ENCODE measurements around the gene CHD9NB. TPM values are rescaled to one million over a fixed set of nuclear protein-coding genes. Genes with fewer than 3 reads are reported as not detected.

CHD9NB gene
- polyA plus RNA-seq, 2 donors: 3.4 to 9.4 TPM

- Histone ChIP-seq H3K4me3 (ENCODE audit: low read depth in 1 of 2, low read length in 2 of 2) (no peak overlapping the region), H3K36me3 (ENCODE audit: control insufficient read depth in 2 of 2, insufficient read depth in 2 of 2, low read length in 1 of 2) (no peaks in the 10 kb centered on the region), H3K27me3 (ENCODE audit: control insufficient read depth in 1 of 2, insufficient read depth in 2 of 2, low read length in 2 of 2) (no peaks in the 10 kb centered on the region), H3K4me1 (ENCODE audit: control insufficient read depth in 2 of 2, insufficient read depth in 2 of 2, low read length in 1 of 2) (no peaks in the 10 kb centered on the region), H3K27ac (ENCODE audit: low read depth in 2 of 2, low read length in 1 of 2) (no peak overlapping the region), H3K9me3 (ENCODE audit: control insufficient read depth in 2 of 2, insufficient read depth in 1 of 2, low read depth in 1 of 2, low read length in 1 of 2) (no peaks in the 10 kb centered on the region)
- WGBS, 2 donors: 52 to 55% methylated on average over 4 of the region's 4 CpGs
Observed at GRCh38 chr16:53014287-53014686, 38.4 kb downstream of the CHD9NB start.

- Histone ChIP-seq H3K27me3 (ENCODE audit: control insufficient read depth in 1 of 2, insufficient read depth in 2 of 2, low read length in 2 of 2) (no peaks in the 10 kb centered on the region), H3K36me3 (ENCODE audit: control insufficient read depth in 2 of 2, insufficient read depth in 2 of 2, low read length in 1 of 2) (no peaks in the 10 kb centered on the region), H3K4me1 (ENCODE audit: control insufficient read depth in 2 of 2, insufficient read depth in 2 of 2, low read length in 1 of 2) (no peaks in the 10 kb centered on the region), H3K27ac (ENCODE audit: low read depth in 2 of 2, low read length in 1 of 2) (no peak overlapping the region), H3K4me3 (ENCODE audit: low read depth in 1 of 2, low read length in 2 of 2) (no peak overlapping the region), H3K9me3 (ENCODE audit: control insufficient read depth in 2 of 2, insufficient read depth in 1 of 2, low read depth in 1 of 2, low read length in 1 of 2) (no peaks in the 10 kb centered on the region)
- WGBS, 2 donors: 88 to 96% methylated on average over 1 of the region's 1 CpG
Observed at GRCh38 chr16:53007095-53007494, 45.6 kb downstream of the CHD9NB start.

DNA sequence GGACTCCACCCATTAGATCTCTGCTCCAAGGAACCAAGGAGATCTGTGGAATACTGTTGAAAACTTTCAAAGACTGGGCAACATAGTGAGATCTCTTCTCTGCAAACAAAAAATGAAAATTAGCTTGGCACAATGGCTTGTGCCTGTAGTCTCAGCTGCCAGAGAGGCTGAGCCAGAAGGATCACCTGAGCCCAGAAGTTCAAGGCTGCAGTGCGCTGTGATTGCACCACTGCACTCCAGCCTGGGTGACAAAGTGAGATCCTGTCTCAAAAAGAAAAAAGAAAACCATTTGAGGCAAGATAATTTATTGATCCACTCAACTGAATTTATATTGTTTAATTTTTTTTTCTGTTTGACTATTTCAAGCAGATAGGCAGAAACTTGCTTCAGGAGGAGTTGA lies 54.8 kb downstream of the CHD9NB start:
- Histone ChIP-seq H3K27me3 (ENCODE audit: control insufficient read depth in 1 of 2, insufficient read depth in 2 of 2, low read length in 2 of 2) (no peaks in the 10 kb centered on the region), H3K27ac (ENCODE audit: low read depth in 2 of 2, low read length in 1 of 2) (no peak overlapping the region), H3K4me3 (ENCODE audit: low read depth in 1 of 2, low read length in 2 of 2) (no peak overlapping the region), H3K9me3 (ENCODE audit: control insufficient read depth in 2 of 2, insufficient read depth in 1 of 2, low read depth in 1 of 2, low read length in 1 of 2) (peaks cover 0 to 3% of the 10 kb centered on the region in 2 donors), H3K36me3 (ENCODE audit: control insufficient read depth in 2 of 2, insufficient read depth in 2 of 2, low read length in 1 of 2) (no peaks in the 10 kb centered on the region), H3K4me1 (ENCODE audit: control insufficient read depth in 2 of 2, insufficient read depth in 2 of 2, low read length in 1 of 2) (no peaks in the 10 kb centered on the region)
- 76 to 95% methylated on average over 1 of the region's 1 CpG for WGBS, 2 donors

- H3K36me3 ChIP-seq (ENCODE audit: control insufficient read depth in 2 of 2, insufficient read depth in 2 of 2, low read length in 1 of 2): no peaks in the 10 kb centered on the region
- no peak overlapping the region for H3K27ac ChIP-seq (ENCODE audit: low read depth in 2 of 2, low read length in 1 of 2)
- H3K9me3 ChIP-seq (ENCODE audit: control insufficient read depth in 2 of 2, insufficient read depth in 1 of 2, low read depth in 1 of 2, low read length in 1 of 2): no peaks in the 10 kb centered on the region
- 92 to 95% methylated on average over 5 of the region's 5 CpGs for WGBS, 2 donors
- H3K27me3 ChIP-seq (ENCODE audit: control insufficient read depth in 1 of 2, insufficient read depth in 2 of 2, low read length in 2 of 2): no peaks in the 10 kb centered on the region
- H3K4me1 ChIP-seq (ENCODE audit: control insufficient read depth in 2 of 2, insufficient read depth in 2 of 2, low read length in 1 of 2): no peaks in the 10 kb centered on the region
- H3K4me3 ChIP-seq (ENCODE audit: low read depth in 1 of 2, low read length in 2 of 2): no peak overlapping the region
Observed at GRCh38 chr16:52994942-52995341, 57.8 kb downstream of the CHD9NB start.

DNA sequence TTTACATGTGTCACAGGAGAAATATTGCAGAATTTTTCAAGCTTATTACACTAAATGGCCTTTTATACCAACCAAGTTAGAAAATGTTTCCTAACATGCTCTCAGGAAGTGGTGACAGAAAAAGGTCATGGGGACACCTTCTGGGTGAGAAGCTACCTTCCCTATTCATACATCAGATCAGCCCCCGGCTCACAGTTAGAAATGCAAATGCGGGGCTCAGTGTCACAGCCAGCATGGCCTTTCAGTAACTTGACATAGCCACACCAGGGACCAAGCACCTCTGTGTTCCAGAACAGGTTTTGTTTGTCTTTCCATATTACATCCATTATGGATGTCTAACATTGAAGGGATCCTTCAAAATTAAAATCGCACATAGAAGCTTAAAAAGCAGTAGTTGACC lies 59.5 kb downstream of the CHD9NB start:
- no peaks in the 10 kb centered on the region for H3K9me3 ChIP-seq (ENCODE audit: control insufficient read depth in 2 of 2, insufficient read depth in 1 of 2, low read depth in 1 of 2, low read length in 1 of 2)
- no peaks in the 10 kb centered on the region for H3K36me3 ChIP-seq (ENCODE audit: control insufficient read depth in 2 of 2, insufficient read depth in 2 of 2, low read length in 1 of 2)
- 68% methylated on average over 3 of the region's 3 CpGs for WGBS, 2 donors
- no peaks in the 10 kb centered on the region for H3K4me1 ChIP-seq (ENCODE audit: control insufficient read depth in 2 of 2, insufficient read depth in 2 of 2, low read length in 1 of 2)
- no peak overlapping the region for H3K4me3 ChIP-seq (ENCODE audit: low read depth in 1 of 2, low read length in 2 of 2)
- H3K27ac ChIP-seq (ENCODE audit: low read depth in 2 of 2, low read length in 1 of 2): no peak overlapping the region
- H3K27me3 ChIP-seq (ENCODE audit: control insufficient read depth in 1 of 2, insufficient read depth in 2 of 2, low read length in 2 of 2): no peaks in the 10 kb centered on the region

GRCh38 chr16:52991572-52991971 lies 61.1 kb downstream of the CHD9NB start:
- H3K4me3 ChIP-seq (ENCODE audit: low read depth in 1 of 2, low read length in 2 of 2): no peak overlapping the region
- H3K9me3 ChIP-seq (ENCODE audit: control insufficient read depth in 2 of 2, insufficient read depth in 1 of 2, low read depth in 1 of 2, low read length in 1 of 2): no peaks in the 10 kb centered on the region
- H3K27ac ChIP-seq (ENCODE audit: low read depth in 2 of 2, low read length in 1 of 2): no peak overlapping the region
- WGBS, 2 donors: 95% methylated on average over 1 of the region's 1 CpG
- no peaks in the 10 kb centered on the region for H3K27me3 ChIP-seq (ENCODE audit: control insufficient read depth in 1 of 2, insufficient read depth in 2 of 2, low read length in 2 of 2)
- no peaks in the 10 kb centered on the region for H3K4me1 ChIP-seq (ENCODE audit: control insufficient read depth in 2 of 2, insufficient read depth in 2 of 2, low read length in 1 of 2)
- no peaks in the 10 kb centered on the region for H3K36me3 ChIP-seq (ENCODE audit: control insufficient read depth in 2 of 2, insufficient read depth in 2 of 2, low read length in 1 of 2)

Other genes starting within 250 kb of the CHD9NB start
- 10 to 100 TPM in 1 of 2 donors, 1 to 10 TPM in 1; 9.2 to 11.1 TPM for gene CHD9, start 2.1 kb upstream of the CHD9NB start, polyA plus RNA-seq

Measured in esophagus (tissue), 2 donors.